Endothelial cell of umbilical vein (primary cell): ENCODE data around the gene ERVK3-1. TPM values are rescaled to one million over a fixed set of nuclear protein-coding genes. Genes with fewer than 3 reads are reported as not detected.

Experiments
- BruUV-seq: library from RNA; stranded (reverse); fragments of 400-500 nt; replicated peaks from 2 replicates; lab custom pipeline; 2021; lab: Mats Ljungman, UMichigan
- CTCF ChIA-PET: fragments of 300-600, 350-600 bp; sonication (Branson Sonifier 250); formaldehyde crosslinking; loops from one replicate; lab custom pipeline; 2021; ENCODE audit warnings: antibody characterized with exemption, inconsistent platforms; lab: Charles Lee
- POLR2A ChIA-PET: fragments of 300-600, 350-600 bp; sonication (Branson Sonifier 250); formaldehyde crosslinking; loops from one replicate; lab custom pipeline; 2021; ENCODE audit warnings: antibody characterized with exemption, inconsistent platforms; lab: Charles Lee
- DNase-seq: peaks from one replicate; pipeline ENCODE4 v3.0.0-alpha.2; 2011; ENCODE audit warnings: low read depth, low spot score
- FAIRE-seq: peaks from 2 replicates; lab custom pipeline; 2011; peaks lifted over from hg19 to GRCh38; lab: Jason Lieb, UNC
- H2AFZ ChIP-seq: 2 replicates; pipeline ENCODE4 v1.6.0; 2012; ENCODE audit warnings: low read depth, low read length, control low read depth, inconsistent platforms
- H3K27ac ChIP-seq: 2 replicates; pipeline ENCODE4 v1.5.1; 2011; ENCODE audit warnings: low read depth, mild to moderate bottlenecking, control low read depth, low read length, moderate library complexity; ENCODE audit not compliant: insufficient read depth
- H3K27me3 ChIP-seq, 2 experiments: 2 replicates each; pipeline versions ENCODE4 v1.6.0 to v1.6.1; 2011; ENCODE audit warnings: low read length in 2 of 2, mixed read lengths in 1 of 2; ENCODE audit not compliant: control insufficient read depth in 2 of 2, insufficient read depth in 2 of 2
- H3K36me3 ChIP-seq, 2 experiments: 2 replicates in 1 of 2; 3 replicates in 1 of 2; pipeline ENCODE4 v1.5.1; 2011; ENCODE audit warnings: low read length in 2 of 2, mild to moderate bottlenecking in 1 of 2, moderate library complexity in 1 of 2; ENCODE audit not compliant: control insufficient read depth in 2 of 2, insufficient read depth in 2 of 2; ENCODE audit errors: extremely low read depth in 1 of 2
- H3K4me1 ChIP-seq: 3 replicates; pipeline ENCODE4 v1.5.1; 2011; ENCODE audit warnings: mild to moderate bottlenecking, low read length; ENCODE audit not compliant: control insufficient read depth, insufficient read depth; ENCODE audit errors: extremely low read depth
- H3K4me2 ChIP-seq: 2 replicates; pipeline ENCODE4 v1.6.1; 2011; ENCODE audit warnings: low read length, control low read depth, mixed read lengths; ENCODE audit not compliant: insufficient read depth
- H3K4me3 ChIP-seq, 3 experiments: fragments of 200-600 bp in 1 of 3; sonication (generic), shearing (Covaris generic) in 1 of 3; replicated peaks in 1 of 3; 2 replicates each; pipeline ENCODE4 v1.5.1; 2011 to 2016; ENCODE audit warnings: control low read depth in 3 of 3, low read length in 3 of 3, mild to moderate bottlenecking in 2 of 3, inconsistent platforms in 1 of 3, low read depth in 1 of 3, moderate library complexity in 1 of 3; ENCODE audit not compliant: insufficient read depth in 1 of 3
- H3K79me2 ChIP-seq: 2 replicates; pipeline ENCODE4 v1.6.0; 2012; ENCODE audit warnings: low read length, inconsistent platforms; ENCODE audit not compliant: control insufficient read depth, insufficient read depth
- H3K9ac ChIP-seq: replicated peaks from 2 replicates; pipeline ENCODE3; 2011; ENCODE audit warnings: low read length, control low read depth; ENCODE audit not compliant: insufficient read depth; ENCODE audit errors: extremely low read depth
- H3K9me1 ChIP-seq: replicated peaks from 3 replicates; pipeline ENCODE4 v1.6.0; 2011; ENCODE audit warnings: mild to moderate bottlenecking, low read length; ENCODE audit not compliant: control insufficient read depth, insufficient read depth; ENCODE audit errors: extremely low read depth
- H3K9me3 ChIP-seq: replicated peaks from 2 replicates; pipeline ENCODE4 v1.5.1; 2012; ENCODE audit warnings: low read length, inconsistent platforms; ENCODE audit not compliant: control insufficient read depth, insufficient read depth
- H4K20me1 ChIP-seq: replicated peaks from 2 replicates; pipeline ENCODE3; 2011; ENCODE audit warnings: mild to moderate bottlenecking, low read length; ENCODE audit not compliant: control insufficient read depth, insufficient read depth; ENCODE audit errors: extremely low read depth
- CTCF ChIP-seq, 2 donors: IDR thresholded peaks; 1 replicate in 1 of 2; 2 replicates in 1 of 2; pipeline ENCODE4 v1.5.1; 2011; ENCODE audit warnings: low read length in 2 of 2, mild to moderate bottlenecking in 2 of 2, moderate library complexity in 2 of 2, control low read depth in 1 of 2, inconsistent platforms in 1 of 2, low read depth in 1 of 2; ENCODE audit not compliant: insufficient read depth in 1 of 2; ENCODE audit errors: extremely low read depth in 1 of 2
- EZH2 ChIP-seq: IDR thresholded peaks from 2 replicates; pipeline ENCODE4 v1.6.1; 2012; ENCODE audit warnings: borderline replicate concordance, low read depth, mild to moderate bottlenecking, moderate library complexity, low read length, inconsistent platforms; ENCODE audit not compliant: severe bottlenecking
- FOS ChIP-seq: IDR thresholded peaks from 2 replicates; pipeline ENCODE4 v1.6.1; 2011; ENCODE audit warnings: mild to moderate bottlenecking, low read length, moderate library complexity, borderline replicate concordance; ENCODE audit not compliant: insufficient read depth
- GATA2 ChIP-seq: IDR thresholded peaks from 2 replicates; pipeline ENCODE4 v1.7.0; 2011; ENCODE audit warnings: low read depth, mild to moderate bottlenecking, moderate library complexity, mixed read lengths, low read length; ENCODE audit not compliant: insufficient read length, insufficient read depth
- JUN ChIP-seq: IDR thresholded peaks from 2 replicates; pipeline ENCODE4 v1.6.1; 2011; ENCODE audit warnings: borderline replicate concordance, low read depth; ENCODE audit not compliant: insufficient read length, insufficient read depth
- MAX ChIP-seq: IDR thresholded peaks from 2 replicates; pipeline ENCODE4 v1.6.1; 2011; ENCODE audit not compliant: insufficient read depth, insufficient read length
- MYC ChIP-seq: IDR thresholded peaks from one replicate; pipeline ENCODE4 v1.6.1; 2011; ENCODE audit warnings: mild to moderate bottlenecking, low read depth, low read length
- POLR2A ChIP-seq: IDR thresholded peaks from 2 replicates; pipeline ENCODE4 v1.6.1; 2012; ENCODE audit warnings: low read depth, mild to moderate bottlenecking, control low read depth, low read length
- POLR2AphosphoS5 ChIP-seq: IDR thresholded peaks from 2 replicates; pipeline ENCODE4 v1.6.1; 2012; ENCODE audit warnings: low read depth, mild to moderate bottlenecking, control low read depth, low read length, moderate library complexity; ENCODE audit not compliant: insufficient read depth
- dilution Hi-C: fragments of 300-500 bp; cut with MboI; formaldehyde crosslinking; loops from one replicate; pipeline ENCODE4 v1.15.0; 2019; ENCODE audit warnings: low sequenced_read_pairs; ENCODE audit not compliant: extremely low pct_ligation_motif_present
- intact Hi-C: fragments of 100-400 bp; cut with micrococcal nuclease; formaldehyde crosslinking; loops from one replicate; pipeline ENCODE4 v1.10.0; 2022
- polyA plus RNA-seq, 4 experiments: library from polyadenylated mRNA; depleted of rRNA in 3 of 4; stranded (reverse) in 3 of 4; unstranded in 1 of 4; fragments of >200 nt; gene quantifications; 2 replicates each; pipeline versions ENCODE4 v1.2.1 to v1.2.3, GENCODE V29; 2011 to 2012; ENCODE audit warnings: missing spikeins in 1 of 4
- total RNA-seq: library from RNA; stranded (reverse); gene quantifications from 2 replicates; pipeline ENCODE4 v1.2.3, GENCODE V29; 2021

Gene ERVK3-1
- total and polyA plus RNA-seq, 2 donors (not counting 3 experiments of a cell fraction or from before 2014, with no cell fraction given), result 25.8 to 29.3 TPM

- no TSS peak for BruUV-seq
- ChIA-PET CTCF (no interaction called here), POLR2A (no interaction called here)
- Histone ChIP-seq H3K79me2 (no peaks in the 10 kb centered on the region), H3K4me3 (no peak overlapping the region), H3K9ac (no peak overlapping the region), H3K4me1 (no peaks in the 10 kb centered on the region), H2AFZ (no peak overlapping the region), H3K9me3 (peaks cover 7% of the 10 kb centered on the region), H3K27me3 (no peaks in the 10 kb centered on the region), H3K4me2 (no peak overlapping the region), H3K9me1 (no peaks in the 10 kb centered on the region), H3K36me3 (no peaks in the 10 kb centered on the region), H3K27ac (no peak overlapping the region), H4K20me1 (no peaks in the 10 kb centered on the region)
- dilution Hi-C loops (no loop called here), intact Hi-C loops (no loop called here)
- DNase-seq (no peak), FAIRE-seq (no peak)
- TF ChIP-seq GATA2 (no peak), FOS (no peak), POLR2AphosphoS5 (no peak), JUN (no peak), EZH2 (no peak), CTCF (IDR thresholded peaks at IDR 0.05; ENCODE audit: extremely low read depth in 1 of 2, insufficient read depth in 1 of 2, low read depth in 1 of 2, low read length in 2 of 2) (no peak), MYC (no peak), MAX (no peak), POLR2A (no peak)
Measured at GRCh38 chr19:58268344-58268743, 36.8 kb upstream of the ERVK3-1 start.
